Measurements from ENCODE around the gene FAM83C.

The FAM83C gene

DNA sequence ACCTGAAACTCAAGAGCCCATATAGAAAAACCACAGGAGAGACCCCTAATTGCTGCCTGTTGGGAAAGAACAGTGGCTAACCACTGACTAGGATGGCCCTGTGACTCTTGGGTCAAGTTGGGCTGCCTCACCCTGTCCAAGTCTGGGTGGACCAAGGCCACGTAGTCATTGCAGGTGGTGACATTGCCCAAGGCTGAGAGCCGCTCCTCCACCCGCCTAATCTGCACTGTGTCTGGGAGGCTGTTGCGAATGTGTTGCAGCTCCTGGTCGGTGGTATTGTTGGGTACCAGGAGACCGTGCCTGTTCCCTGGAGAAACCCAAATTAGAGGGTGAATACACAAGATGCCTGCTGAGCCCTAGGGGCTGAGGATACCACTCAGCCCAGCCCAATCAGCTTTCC lies 11.7 kb downstream of the FAM83C start:
- no peak overlapping the region for H2BK5ac ChIP-seq (ENCODE audit: low read length)
- no peak overlapping the region for H2AK5ac ChIP-seq (ENCODE audit: low read depth, low read length)
- H3K27ac ChIP-seq (replicated peaks; ENCODE audit: low read length): no peak overlapping the region
- H3K4me3 ChIP-seq (ENCODE audit: low read length in 2 of 2): no peak overlapping the region
- H4K8ac ChIP-seq (ENCODE audit: low read depth, low read length): no peak overlapping the region
- H3K79me1 ChIP-seq (ENCODE audit: low read depth, low read length): peaks cover 3% of the 10 kb centered on the region
- H3K18ac ChIP-seq (ENCODE audit: low read length): no peak overlapping the region
- no peak overlapping the region for H2BK15ac ChIP-seq (ENCODE audit: low read length)
- no peak overlapping the region for H3K14ac ChIP-seq (ENCODE audit: low read length)
- H3K9ac ChIP-seq (ENCODE audit: low read depth, low read length, poor library complexity): no peak overlapping the region
- no peaks in the 10 kb centered on the region for H3K9me3 ChIP-seq (replicated peaks in 1 of 2; ENCODE audit: control insufficient read depth in 2 of 2, insufficient read depth in 1 of 2, low read depth in 1 of 2, low read length in 2 of 2)
- no peak overlapping the region for H3K23ac ChIP-seq (ENCODE audit: low read depth, low read length, poor library complexity)
- H3K4me2 ChIP-seq (ENCODE audit: insufficient read depth, low read length, poor library complexity, severe bottlenecking): no peak overlapping the region
- no peak overlapping the region for H2BK12ac ChIP-seq (ENCODE audit: low read length)
- peaks cover 14 to 15% of the 10 kb centered on the region in 2 donors for H3K4me1 ChIP-seq (ENCODE audit: control insufficient read depth in 2 of 2, insufficient read depth in 1 of 2, low read depth in 1 of 2, low read length in 2 of 2)
- H4K91ac ChIP-seq (ENCODE audit: low read depth, low read length, poor library complexity): no peak overlapping the region
- peaks cover 27 to 63% of the 10 kb centered on the region in 2 donors for H3K36me3 ChIP-seq (replicated peaks in 1 of 2; ENCODE audit: control insufficient read depth in 2 of 2, insufficient read depth in 2 of 2, low read length in 2 of 2)
- no peaks in the 10 kb centered on the region for H3K27me3 ChIP-seq (ENCODE audit: control insufficient read depth in 3 of 3, insufficient read depth in 3 of 3, low read depth in 1 of 3, low read length in 3 of 3)
- no peak overlapping the region for H2AFZ ChIP-seq (ENCODE audit: low read length)
- no peak overlapping the region for H2BK120ac ChIP-seq (ENCODE audit: low read depth, low read length)
- no peak overlapping the region for H3K4ac ChIP-seq (ENCODE audit: low read length)
- DNase-seq (ENCODE audit: low spot score): no peak
- WGBS, 2 donors (ENCODE audit: extremely low coverage in 2 of 2, insufficient read length in 2 of 2, insufficient replicate concordance in 1 of 2): no CpG with 5 or more reads among the region's 6 CpGs

DNA sequence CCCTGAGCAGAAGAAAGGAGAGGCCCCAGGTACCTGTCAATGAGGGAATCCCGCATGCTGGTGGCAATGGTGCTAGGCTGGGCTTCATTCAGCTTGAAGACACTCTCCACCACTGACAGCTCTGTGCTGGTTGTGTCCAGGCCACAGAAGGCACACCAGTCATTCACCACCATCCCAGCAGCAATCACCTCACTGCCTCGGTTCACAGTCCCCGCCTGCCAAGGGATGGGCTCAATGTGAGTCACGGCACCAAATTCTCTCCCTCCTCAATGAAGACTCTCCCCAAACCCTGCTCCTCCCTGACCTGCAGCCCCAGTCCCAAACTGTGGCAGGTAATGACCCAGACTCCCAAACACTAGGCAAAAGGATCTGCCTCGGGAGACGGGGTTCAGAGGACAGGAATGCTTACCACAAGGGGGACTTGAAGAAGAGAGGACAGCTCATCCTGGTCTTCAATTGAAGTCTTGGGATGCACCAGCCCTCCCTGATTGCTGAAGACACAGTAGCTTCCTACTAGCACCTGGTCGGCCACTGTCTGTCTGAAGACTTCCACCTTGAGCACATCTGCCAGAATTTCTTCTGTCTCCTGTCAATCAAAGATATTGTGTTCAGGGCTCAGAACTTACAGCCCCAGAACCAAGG lies 12.6 kb downstream of the FAM83C start:
- no peak overlapping the region for H3K4me3 ChIP-seq (ENCODE audit: low read length in 2 of 2)
- no peaks in the 10 kb centered on the region for H3K9me3 ChIP-seq (replicated peaks in 1 of 2; ENCODE audit: control insufficient read depth in 2 of 2, insufficient read depth in 1 of 2, low read depth in 1 of 2, low read length in 2 of 2)
- no peak overlapping the region for H2BK5ac ChIP-seq (ENCODE audit: low read length)
- H3K18ac ChIP-seq (ENCODE audit: low read length): no peak overlapping the region
- H3K9ac ChIP-seq (ENCODE audit: low read depth, low read length, poor library complexity): no peak overlapping the region
- no peak overlapping the region for H4K91ac ChIP-seq (ENCODE audit: low read depth, low read length, poor library complexity)
- H3K14ac ChIP-seq (ENCODE audit: low read length): no peak overlapping the region
- no peaks in the 10 kb centered on the region for H3K27me3 ChIP-seq (ENCODE audit: control insufficient read depth in 3 of 3, insufficient read depth in 3 of 3, low read depth in 1 of 3, low read length in 3 of 3)
- H2AK5ac ChIP-seq (ENCODE audit: low read depth, low read length): no peak overlapping the region
- H3K4ac ChIP-seq (ENCODE audit: low read length): no peak overlapping the region
- no peak overlapping the region for H3K27ac ChIP-seq (replicated peaks; ENCODE audit: low read length)
- H3K36me3 ChIP-seq (replicated peaks in 1 of 2; ENCODE audit: control insufficient read depth in 2 of 2, insufficient read depth in 2 of 2, low read length in 2 of 2): peaks cover 27 to 70% of the 10 kb centered on the region in 2 donors
- H3K79me1 ChIP-seq (ENCODE audit: low read depth, low read length): peaks cover 3% of the 10 kb centered on the region
- no peak overlapping the region for H4K8ac ChIP-seq (ENCODE audit: low read depth, low read length)
- H3K4me2 ChIP-seq (ENCODE audit: insufficient read depth, low read length, poor library complexity, severe bottlenecking): no peak overlapping the region
- H2BK12ac ChIP-seq (ENCODE audit: low read length): no peak overlapping the region
- no peak overlapping the region for H2AFZ ChIP-seq (ENCODE audit: low read length)
- no peak overlapping the region for H2BK120ac ChIP-seq (ENCODE audit: low read depth, low read length)
- WGBS, 2 donors (ENCODE audit: extremely low coverage in 2 of 2, insufficient read length in 2 of 2, insufficient replicate concordance in 1 of 2): no CpG with 5 or more reads among the region's 7 CpGs
- no peak for DNase-seq (ENCODE audit: low spot score)
- H3K4me1 ChIP-seq (ENCODE audit: control insufficient read depth in 2 of 2, insufficient read depth in 1 of 2, low read depth in 1 of 2, low read length in 2 of 2): peaks cover 10% of the 10 kb centered on the region in 2 donors
- no peak overlapping the region for H3K23ac ChIP-seq (ENCODE audit: low read depth, low read length, poor library complexity)
- no peak overlapping the region for H2BK15ac ChIP-seq (ENCODE audit: low read length)

DNA sequence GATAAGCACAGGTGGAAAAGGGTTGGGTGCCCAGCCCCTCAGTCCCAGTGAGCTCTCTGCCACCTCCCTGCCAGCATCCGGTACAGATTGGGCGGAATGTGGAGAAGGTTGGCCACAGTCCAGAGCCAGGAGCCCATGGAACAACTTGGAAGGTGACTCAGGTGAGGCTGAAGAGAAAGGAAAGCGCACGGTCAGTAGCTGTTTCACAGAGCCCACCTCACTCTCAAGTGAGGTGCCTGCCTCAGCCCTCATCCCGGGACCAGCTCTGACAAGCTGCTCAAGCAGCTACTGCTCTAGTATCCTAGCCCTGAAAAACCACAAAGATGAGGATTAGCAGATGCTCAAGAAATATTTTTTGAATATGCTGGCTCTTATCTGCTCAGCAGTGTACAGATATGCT lies 13.2 kb downstream of the FAM83C start:
- no peak overlapping the region for H3K18ac ChIP-seq (ENCODE audit: low read length)
- no peak overlapping the region for H3K4me3 ChIP-seq (ENCODE audit: low read length in 2 of 2)
- no peak for DNase-seq (ENCODE audit: low spot score)
- no peak overlapping the region for H4K8ac ChIP-seq (ENCODE audit: low read depth, low read length)
- H3K4ac ChIP-seq (ENCODE audit: low read length): no peak overlapping the region
- H3K14ac ChIP-seq (ENCODE audit: low read length): no peak overlapping the region
- peak overlapping the region; percentile 8 for H3K23ac ChIP-seq (ENCODE audit: low read depth, low read length, poor library complexity)
- H3K27me3 ChIP-seq (ENCODE audit: control insufficient read depth in 3 of 3, insufficient read depth in 3 of 3, low read depth in 1 of 3, low read length in 3 of 3): no peaks in the 10 kb centered on the region
- H2AK5ac ChIP-seq (ENCODE audit: low read depth, low read length): no peak overlapping the region
- H2BK15ac ChIP-seq (ENCODE audit: low read length): no peak overlapping the region
- H3K36me3 ChIP-seq (replicated peaks in 1 of 2; ENCODE audit: control insufficient read depth in 2 of 2, insufficient read depth in 2 of 2, low read length in 2 of 2): peaks cover 27 to 70% of the 10 kb centered on the region in 2 donors
- no CpG with 5 or more reads among the region's 5 CpGs for WGBS, 2 donors (ENCODE audit: extremely low coverage in 2 of 2, insufficient read length in 2 of 2, insufficient replicate concordance in 1 of 2)
- peaks cover 3% of the 10 kb centered on the region for H3K79me1 ChIP-seq (ENCODE audit: low read depth, low read length)
- H3K9ac ChIP-seq (ENCODE audit: low read depth, low read length, poor library complexity): no peak overlapping the region
- no peak overlapping the region for H2AFZ ChIP-seq (ENCODE audit: low read length)
- no peak overlapping the region for H2BK12ac ChIP-seq (ENCODE audit: low read length)
- H3K4me1 ChIP-seq (ENCODE audit: control insufficient read depth in 2 of 2, insufficient read depth in 1 of 2, low read depth in 1 of 2, low read length in 2 of 2): peaks cover 10% of the 10 kb centered on the region in 2 donors
- no peaks in the 10 kb centered on the region for H3K9me3 ChIP-seq (replicated peaks in 1 of 2; ENCODE audit: control insufficient read depth in 2 of 2, insufficient read depth in 1 of 2, low read depth in 1 of 2, low read length in 2 of 2)
- no peak overlapping the region for H3K27ac ChIP-seq (replicated peaks; ENCODE audit: low read length)
- H4K91ac ChIP-seq (ENCODE audit: low read depth, low read length, poor library complexity): no peak overlapping the region
- no peak overlapping the region for H2BK120ac ChIP-seq (ENCODE audit: low read depth, low read length)
- H2BK5ac ChIP-seq (ENCODE audit: low read length): no peak overlapping the region
- no peak overlapping the region for H3K4me2 ChIP-seq (ENCODE audit: insufficient read depth, low read length, poor library complexity, severe bottlenecking)

DNA sequence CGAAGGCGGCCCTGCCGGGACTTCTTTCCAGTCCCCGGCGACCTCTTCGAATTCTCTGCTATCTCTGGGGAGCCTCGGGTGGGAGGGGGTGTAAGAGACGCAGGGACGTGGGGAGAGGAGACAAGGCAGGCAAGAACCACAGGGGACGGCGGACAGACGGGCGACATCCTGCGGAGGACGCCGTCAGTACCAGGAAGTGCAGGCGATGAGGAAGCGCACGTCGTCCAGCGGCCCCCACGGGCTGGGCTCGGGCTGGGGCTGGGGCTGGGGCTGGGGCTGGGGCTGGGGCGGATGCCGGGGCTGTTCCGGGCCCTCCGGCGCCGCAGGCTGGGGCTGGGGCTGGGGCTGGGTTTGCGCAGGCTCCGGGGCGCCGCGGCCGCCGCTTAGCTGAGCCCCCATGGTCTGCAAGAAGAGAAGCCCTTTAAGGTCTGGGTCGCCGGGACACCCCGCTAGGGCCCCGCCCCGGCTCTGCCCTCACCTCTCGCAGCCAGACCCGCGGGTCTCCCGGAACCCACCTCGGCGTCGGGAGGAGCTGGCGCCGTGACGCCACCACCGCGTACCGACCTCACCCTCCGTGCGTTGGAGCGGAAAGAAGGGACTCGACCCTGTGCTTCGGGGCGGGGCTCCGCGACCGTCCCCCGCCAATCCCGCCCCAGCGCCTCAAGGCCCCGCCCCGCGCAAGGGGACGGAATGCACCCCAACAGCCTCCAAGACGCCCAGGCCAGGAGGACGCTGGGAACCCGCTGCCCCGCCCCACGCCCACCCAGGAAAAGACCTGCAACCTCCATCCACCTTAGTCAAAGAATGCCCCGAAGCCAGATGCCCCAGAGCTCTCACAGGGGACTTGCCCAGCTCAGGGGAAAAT lies 14.5 kb downstream of the FAM83C start, which contains the start of gene MMP24OS:
Gene MMP24OS (minus strand): TSS at position 592 of the 865 bp plus-strand sequence. CDS start 193 bp downstream, at position 399.
- H2BK15ac ChIP-seq (ENCODE audit: low read length): no peak within 1 kb of the TSS
- peaks cover 3% of the 10 kb centered on the region for H3K79me1 ChIP-seq (ENCODE audit: low read depth, low read length)
- no peak within 1 kb of the TSS for H3K4ac ChIP-seq (ENCODE audit: low read length)
- H3K36me3 ChIP-seq (replicated peaks in 1 of 2; ENCODE audit: control insufficient read depth in 2 of 2, insufficient read depth in 2 of 2, low read length in 2 of 2): peaks cover 27 to 64% of the 10 kb centered on the region in 2 donors
- no peak within 1 kb of the TSS for H2BK120ac ChIP-seq (ENCODE audit: low read depth, low read length)
- H4K8ac ChIP-seq (ENCODE audit: low read depth, low read length): no peak within 1 kb of the TSS
- H2BK12ac ChIP-seq (ENCODE audit: low read length): no peak within 1 kb of the TSS
- peak within 1 kb of the TSS; percentile 84 for H3K18ac ChIP-seq (ENCODE audit: low read length)
- peak within 1 kb of the TSS; percentile 70 for H3K27ac ChIP-seq (replicated peaks; ENCODE audit: low read length)
- H3K4me3 ChIP-seq (ENCODE audit: low read length in 2 of 2): peak within 1 kb of the TSS; percentile 66 to 85
- no peaks in the 10 kb centered on the region for H3K27me3 ChIP-seq (ENCODE audit: control insufficient read depth in 3 of 3, insufficient read depth in 3 of 3, low read depth in 1 of 3, low read length in 3 of 3)
- H3K23ac ChIP-seq (ENCODE audit: low read depth, low read length, poor library complexity): peak within 1 kb of the TSS; percentile 92
- peak within 1 kb of the TSS; percentile 90 for H3K9ac ChIP-seq (ENCODE audit: low read depth, low read length, poor library complexity)
- no peaks in the 10 kb centered on the region for H3K9me3 ChIP-seq (replicated peaks in 1 of 2; ENCODE audit: control insufficient read depth in 2 of 2, insufficient read depth in 1 of 2, low read depth in 1 of 2, low read length in 2 of 2)
- H3K4me2 ChIP-seq (ENCODE audit: insufficient read depth, low read length, poor library complexity, severe bottlenecking): peak within 1 kb of the TSS; percentile 85
- no peak within 1 kb of the TSS for H4K91ac ChIP-seq (ENCODE audit: low read depth, low read length, poor library complexity)
- peaks cover 6 to 7% of the 10 kb centered on the region in 2 donors for H3K4me1 ChIP-seq (ENCODE audit: control insufficient read depth in 2 of 2, insufficient read depth in 1 of 2, low read depth in 1 of 2, low read length in 2 of 2)
- peak; percentile 85 for DNase-seq (ENCODE audit: low spot score)
- no peak within 1 kb of the TSS for H3K14ac ChIP-seq (ENCODE audit: low read length)
- H2AFZ ChIP-seq (ENCODE audit: low read length): peak within 1 kb of the TSS; percentile 88
- H2BK5ac ChIP-seq (ENCODE audit: low read length): no peak within 1 kb of the TSS
- peak within 1 kb of the TSS; percentile 37 for H2AK5ac ChIP-seq (ENCODE audit: low read depth, low read length)
- WGBS, 2 donors (ENCODE audit: extremely low coverage in 2 of 2, insufficient read length in 2 of 2, insufficient replicate concordance in 1 of 2): no CpG with 5 or more reads among the region's 76 CpGs

Data from neuronal stem cell (in vitro differentiated cells).